ENCODE measurements around the gene CSNK2A1. TPM values are rescaled to one million over a fixed set of nuclear protein-coding genes. Genes with fewer than 3 reads are reported as not detected.

Gene CSNK2A1
- total and polyA plus RNA-seq, 2 of the 8 experiments (the other 6 are each of a cell fraction or from before 2014, with no cell fraction given): 117 to 260 TPM

GRCh38 chr20:531608-532007 is 12.0 kb downstream of the CSNK2A1 start:
- H3K23ac ChIP-seq (ENCODE audit: insufficient read length): no peak overlapping the region
- H3K9me3 ChIP-seq (ENCODE audit: insufficient read depth in 2 of 2, low read depth in 1 of 2, low read length in 1 of 2): no peaks in the 10 kb centered on the region
- no peak for FAIRE-seq
- H3K4ac ChIP-seq (replicated peaks; ENCODE audit: insufficient read length, low read depth, low read length): no peak overlapping the region
- H3K14ac ChIP-seq (ENCODE audit: insufficient read length): no peak overlapping the region
- H3K4me3 ChIP-seq (ENCODE audit: extremely low read depth in 1 of 4, insufficient read depth in 2 of 4, low read depth in 3 of 4, low read length in 4 of 4): no peak overlapping the region
- no peak overlapping the region for H2BK120ac ChIP-seq (replicated peaks; ENCODE audit: low read depth, low read length)
- no peak overlapping the region for H2BK5ac ChIP-seq (ENCODE audit: low read depth, low read length)
- no peak overlapping the region for H4K5ac ChIP-seq (ENCODE audit: insufficient read length, low read depth, low read length)
- no peak overlapping the region for H3K27ac ChIP-seq (ENCODE audit: low read depth, low read length)
- DNase-seq (ENCODE audit: low read depth in 1 of 2, low spot score in 2 of 2): no peak
- no peak overlapping the region for H4K91ac ChIP-seq (replicated peaks; ENCODE audit: insufficient read length, low read length)
- no peak overlapping the region for H2BK12ac ChIP-seq (ENCODE audit: low read depth, low read length)
- no peak overlapping the region for H4K8ac ChIP-seq (ENCODE audit: extremely low read depth, insufficient read depth, low read length)
- H3K9ac ChIP-seq (replicated peaks in 1 of 4; ENCODE audit: extremely low read depth in 1 of 4, low read depth in 3 of 4, low read length in 3 of 4): no peak overlapping the region
- H4K20me1 ChIP-seq (replicated peaks in 1 of 2; ENCODE audit: control insufficient read depth in 1 of 2, insufficient read depth in 2 of 2, low read length in 2 of 2): peaks cover 31 to 46% of the 10 kb centered on the region in 2 experiments
- no peak overlapping the region for H2AFZ ChIP-seq (ENCODE audit: low read length)
- no peak overlapping the region for H3K18ac ChIP-seq (ENCODE audit: extremely low read depth, low read length)
- H2BK15ac ChIP-seq (ENCODE audit: low read length): no peak overlapping the region
- POLR2A ChIA-PET (ENCODE audit: partially characterized antibody): interaction anchor here (0.8 to 1.5 kb wide), 2 partner anchors 10 to 12 kb away, joined by 5 to 6 read pairs; partner anchors contain the start of gene CSNK2A1
- H3K23me2 ChIP-seq (ENCODE audit: low read depth, low read length): no peaks in the 10 kb centered on the region
- CTCF ChIA-PET (ENCODE audit: partially characterized antibody): interaction anchor here (0.6 kb wide), 3 partner anchors 16 to 201 kb away, joined by 3 read pairs; no protein-coding TSS in a partner anchor
- peaks cover 56 to 100% of the 10 kb centered on the region in 2 experiments for H3K79me2 ChIP-seq (ENCODE audit: control insufficient read depth in 1 of 2, insufficient read depth in 2 of 2, low read length in 2 of 2)
- peaks cover 0 to 6% (median 2%) of the 10 kb centered on the region in 4 experiments; a peak in 3 of 7 replicates for H3K4me1 ChIP-seq (replicated peaks in 1 of 4; ENCODE audit: control insufficient read depth in 3 of 4, insufficient read depth in 4 of 4, low read length in 3 of 4)
- H3K27me3 ChIP-seq (replicated peaks in 1 of 4; ENCODE audit: control insufficient read depth in 3 of 4, extremely low read depth in 1 of 4, insufficient read depth in 3 of 4, low read length in 3 of 4): no peaks in the 10 kb centered on the region
- 0 out of 2 replicates have a peak, but pooled peaks cover 4% of the 10 kb centered on the region for H3K79me1 ChIP-seq (ENCODE audit: low read depth, low read length)
- TF ChIP-seq KDM5A (IDR thresholded peaks at IDR 0.05; ENCODE audit: low read length) (no peak), POU5F1 (IDR thresholded peaks at IDR 0.05; ENCODE audit: low read depth, low read length) (no peak), EGR1 (IDR thresholded peaks at IDR 0.05; ENCODE audit: borderline replicate concordance, low read depth, low read length) (no peak), RAD21 (IDR thresholded peaks at IDR 0.05 in 1 of 2, conservative IDR thresholded peaks at IDR 0.05 in 1 of 2; ENCODE audit: low read depth in 2 of 2, low read length in 2 of 2) (no peak), HDAC2 (IDR thresholded peaks at IDR 0.05; ENCODE audit: borderline replicate concordance in 1 of 2, low read depth in 2 of 2, low read length in 2 of 2) (no peak), NRF1 (IDR thresholded peaks at IDR 0.05; ENCODE audit: low read depth, low read length) (no peak)
- no peak overlapping the region for H2BK20ac ChIP-seq (ENCODE audit: low read length)
- no peak overlapping the region for H3K56ac ChIP-seq (replicated peaks; ENCODE audit: insufficient read length, low read depth, low read length)
- H3K4me2 ChIP-seq (ENCODE audit: insufficient read depth in 1 of 2, low read depth in 2 of 2, low read length in 2 of 2): no peak overlapping the region
- no peak overlapping the region for H2AK5ac ChIP-seq (ENCODE audit: low read depth, low read length)
- H3K36me3 ChIP-seq (ENCODE audit: control insufficient read depth in 2 of 4, insufficient read depth in 4 of 4, low read length in 3 of 4): peaks cover 0 to 18% (median 8%) of the 10 kb centered on the region in 4 experiments; a peak in 6 of 8 replicates

All from H1 (cell line).